LNCaP clone FGC (cell line): Measurements from ENCODE around the gene GPATCH11.

Experiments
- DNase-seq: peaks from one replicate; pipeline ENCODE4 v3.0.0-alpha.2; 2011; ENCODE audit warnings: low read depth
- H3K4me3 ChIP-seq: 2 replicates; pipeline ENCODE4 v1.5.1; 2011; ENCODE audit warnings: mild to moderate bottlenecking, low read depth, low read length, control low read depth
- CTCF ChIP-seq: IDR thresholded peaks from 2 replicates; pipeline ENCODE4 v1.5.1; 2012; ENCODE audit warnings: mild to moderate bottlenecking; ENCODE audit not compliant: control insufficient read depth, insufficient read depth; ENCODE audit errors: extremely low read depth

Gene GPATCH11

GRCh38 chr2:37125416-37125815, 41.1 kb downstream of the GPATCH11 start:
- H3K4me3 ChIP-seq: no peak overlapping the region
- no peak for DNase-seq
- TF ChIP-seq CTCF: no peak

GRCh38 chr2:37132914-37133313, 48.6 kb downstream of the GPATCH11 start:
- no peak for DNase-seq
- no peak overlapping the region for H3K4me3 ChIP-seq
- TF ChIP-seq CTCF: no peak

- no peak for DNase-seq
- no peak for TF ChIP-seq CTCF
Measured at GRCh38 chr2:37142546-37142945, 58.2 kb downstream of the GPATCH11 start.

GRCh38 chr2:37143974-37144373, 59.7 kb downstream of the GPATCH11 start:
- no peak for TF ChIP-seq CTCF
- no peak overlapping the region for H3K4me3 ChIP-seq
- DNase-seq: no peak

More at GRCh38 chr2:37142546-37142945, 58.2 kb downstream of the GPATCH11 start:
- no peak overlapping the region for H3K4me3 ChIP-seq

- no peak overlapping the region for H3K4me3 ChIP-seq
- no peak for TF ChIP-seq CTCF
- DNase-seq: no peak
Measured at GRCh38 chr2:37146062-37146461, 61.7 kb downstream of the GPATCH11 start.

- peak; percentile 83 for DNase-seq
Measured at GRCh38 chr2:37148325-37148724, 64.0 kb downstream of the GPATCH11 start.

More at GRCh38 chr2:37148325-37148724, 64.0 kb downstream of the GPATCH11 start:
- TF ChIP-seq CTCF: no peak
- peak overlapping the region; percentile 32; the same call in 1 of the 2 replicates for H3K4me3 ChIP-seq
